Effector CD4-positive, alpha-beta T cell (primary cell): Measurements from ENCODE around the gene DOK3.

Experiments used
- DNase-seq: peaks from one replicate; pipeline ENCODE4 v3.0.0-alpha.2; 2020

Gene DOK3

GRCh38 chr5:177512736-177513380 is 3.2 kb upstream of the DOK3 start:
- DNase-seq: no peak

GRCh38 chr5:177511796-177512675 is 2.4 kb upstream of the DOK3 start:
- no peak for DNase-seq

GRCh38 chr5:177511181-177511580 is 1.6 kb upstream of the DOK3 start:
- no peak for DNase-seq

GRCh38 chr5:177510567-177511053 is 984 bp upstream of the DOK3 start:
- DNase-seq: no peak

GRCh38 chr5:177509991-177510566 is 453 bp upstream of the DOK3 start:
- no peak for DNase-seq

- DNase-seq: no peak
Measured at GRCh38 chr5:177508837-177509236, 789 bp downstream of the DOK3 start.

GRCh38 chr5:177508221-177508611 is 1.4 kb downstream of the DOK3 start:
- DNase-seq: no peak

- DNase-seq: no peak
Measured at GRCh38 chr5:177507596-177508220, 1.9 kb downstream of the DOK3 start.

GRCh38 chr5:177507165-177507564 is 2.5 kb downstream of the DOK3 start:
- DNase-seq: no peak

GRCh38 chr5:177505075-177505474 is 4.6 kb downstream of the DOK3 start:
- no peak for DNase-seq

- no peak for DNase-seq
Measured at GRCh38 chr5:177504086-177505056, 5.3 kb downstream of the DOK3 start.

- DNase-seq: no peak
Measured at GRCh38 chr5:177503351-177504085, 6.1 kb downstream of the DOK3 start.

- no peak for DNase-seq
Measured at GRCh38 chr5:177502886-177503285, 6.7 kb downstream of the DOK3 start.

GRCh38 chr5:177501874-177502678 is 7.5 kb downstream of the DOK3 start:
- DNase-seq: no peak

GRCh38 chr5:177500685-177501522 is 8.7 kb downstream of the DOK3 start:
- DNase-seq: peak; percentile 86

- DNase-seq: no peak
Measured at GRCh38 chr5:177499842-177500241, 9.8 kb downstream of the DOK3 start.

GRCh38 chr5:177498013-177498787 is 11.4 kb downstream of the DOK3 start:
- DNase-seq: no peak

- DNase-seq: peak; percentile 90
Measured at GRCh38 chr5:177497292-177498012, 12.2 kb downstream of the DOK3 start, which contains the start of gene PDLIM7. TSS of gene PDLIM7 (minus strand) at chr5:177497604. CDS start at chr5:177496512, 1,092 bp downstream.
